ENCODE measurements around the gene PPP1R12B.
"Not testable (repeated sequence)": the region's sequence is repeated elsewhere in the genome, so short reads cannot be mapped to it uniquely, and the experiment has no call there.

Gene PPP1R12B

GRCh38 chr1:202416641-202417040 is 68.1 kb downstream of the PPP1R12B start:
- FAIRE-seq, result no peak
- no peak for TF ChIP-seq CTCF (IDR thresholded peaks at IDR 0.05; ENCODE audit: insufficient read depth, missing control alignments)
- no peak for DNase-seq (ENCODE audit: insufficient read length, low spot score)

- not testable (repeated sequence) for FAIRE-seq; DNase-seq (ENCODE audit: insufficient read length, low spot score)
These were observed 68.6 kb downstream of the PPP1R12B start for GRCh38 chr1:202417141-202417540.

GRCh38 chr1:202417762-202418201 is 69.3 kb downstream of the PPP1R12B start:
- FAIRE-seq; DNase-seq (ENCODE audit: insufficient read length, low spot score): not testable (repeated sequence)

GRCh38 chr1:202419731-202420130 is 71.2 kb downstream of the PPP1R12B start:
- not testable (repeated sequence) for FAIRE-seq; DNase-seq (ENCODE audit: insufficient read length, low spot score)

GRCh38 chr1:202420422-202421094 is 72.1 kb downstream of the PPP1R12B start:
- not testable (repeated sequence) for FAIRE-seq; DNase-seq (ENCODE audit: insufficient read length, low spot score)

- FAIRE-seq, result peak; percentile 56
- DNase-seq (ENCODE audit: insufficient read length, low spot score), result not testable (repeated sequence)
These were observed 74.2 kb downstream of the PPP1R12B start for GRCh38 chr1:202422709-202423108.

GRCh38 chr1:202424260-202424659 is 75.8 kb downstream of the PPP1R12B start:
- DNase-seq (ENCODE audit: insufficient read length, low spot score); FAIRE-seq: not testable (repeated sequence)

- not testable (repeated sequence) for FAIRE-seq; DNase-seq (ENCODE audit: insufficient read length, low spot score)
These were observed 81.6 kb downstream of the PPP1R12B start for GRCh38 chr1:202430111-202430510.

- not testable (repeated sequence) for DNase-seq (ENCODE audit: insufficient read length, low spot score); FAIRE-seq
These were observed 83.8 kb downstream of the PPP1R12B start for GRCh38 chr1:202432338-202432737.

- no peak for DNase-seq (ENCODE audit: insufficient read length, low spot score)
- FAIRE-seq, result no peak
- TF ChIP-seq CTCF (IDR thresholded peaks at IDR 0.05; ENCODE audit: insufficient read depth, missing control alignments), result no peak
These were observed 84.9 kb downstream of the PPP1R12B start for GRCh38 chr1:202433155-202434043.

GRCh38 chr1:202434059-202434458 is 85.6 kb downstream of the PPP1R12B start:
- TF ChIP-seq CTCF (IDR thresholded peaks at IDR 0.05; ENCODE audit: insufficient read depth, missing control alignments), result no peak
- FAIRE-seq, result peak; percentile 53
- no peak for DNase-seq (ENCODE audit: insufficient read length, low spot score)
